NOMO-1 treated with DMSO at 0.1 percent for 48 hours (cell line): ENCODE data around the gene ADGRF3.
A peak's percentile ranks its signal among the peaks of the same experiment; 100 is the strongest.
"Not testable (repeated sequence)": the region's sequence is repeated elsewhere in the genome, so short reads cannot be mapped to it uniquely, and the experiment has no call there.

Experiments
- DNase-seq: peaks from one replicate; lab custom pipeline; 2025; ENCODE audit not compliant: unreplicated experiment; lab: John Stamatoyannopoulos, UW

Gene ADGRF3

DNA sequence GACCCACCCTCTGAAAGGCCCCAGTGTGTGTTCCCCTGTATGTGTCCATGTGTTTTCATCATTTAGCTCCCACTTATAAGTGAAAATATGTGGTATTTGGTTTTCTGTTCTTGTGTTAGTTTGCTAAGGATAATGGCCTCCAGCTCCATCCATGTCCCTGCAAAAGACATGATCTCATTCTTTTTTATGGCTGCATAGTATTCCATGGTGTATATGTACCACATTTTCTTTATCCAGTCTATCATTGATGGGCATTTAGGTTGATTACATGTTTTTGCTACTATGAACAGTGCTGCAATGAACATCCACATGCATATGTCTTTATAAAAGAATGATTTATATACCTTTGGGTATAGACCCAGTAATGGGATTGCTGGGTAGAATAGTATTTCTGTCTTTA lies 22.1 kb downstream of the ADGRF3 start:
- DNase-seq: not testable (repeated sequence)

- DNase-seq: no peak
Measured at GRCh38 chr2:26318950-26319349, 27.6 kb downstream of the ADGRF3 start.

- no peak for DNase-seq
Measured at GRCh38 chr2:26317377-26318105, 29.0 kb downstream of the ADGRF3 start.

DNA sequence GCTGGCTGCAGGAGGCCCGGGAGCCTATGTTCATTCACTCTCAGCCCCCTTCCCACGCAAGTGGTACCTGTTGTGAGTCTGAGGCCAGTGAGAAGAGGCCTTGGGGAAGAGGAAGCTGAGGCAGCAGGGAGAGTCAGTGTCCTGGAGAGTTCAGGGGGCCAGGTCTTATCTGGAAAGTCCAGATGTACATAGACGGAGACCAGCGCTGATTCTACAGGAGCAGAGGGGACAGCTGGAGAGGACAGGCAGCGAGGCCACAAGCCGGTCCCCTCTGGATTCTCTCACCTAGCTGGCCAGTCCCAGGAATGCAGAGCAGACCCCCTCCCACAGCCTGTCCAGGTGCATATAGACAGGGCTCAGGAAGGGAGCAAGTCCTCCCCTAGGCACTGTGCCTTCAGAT lies 29.7 kb downstream of the ADGRF3 start:
- no peak for DNase-seq

DNA sequence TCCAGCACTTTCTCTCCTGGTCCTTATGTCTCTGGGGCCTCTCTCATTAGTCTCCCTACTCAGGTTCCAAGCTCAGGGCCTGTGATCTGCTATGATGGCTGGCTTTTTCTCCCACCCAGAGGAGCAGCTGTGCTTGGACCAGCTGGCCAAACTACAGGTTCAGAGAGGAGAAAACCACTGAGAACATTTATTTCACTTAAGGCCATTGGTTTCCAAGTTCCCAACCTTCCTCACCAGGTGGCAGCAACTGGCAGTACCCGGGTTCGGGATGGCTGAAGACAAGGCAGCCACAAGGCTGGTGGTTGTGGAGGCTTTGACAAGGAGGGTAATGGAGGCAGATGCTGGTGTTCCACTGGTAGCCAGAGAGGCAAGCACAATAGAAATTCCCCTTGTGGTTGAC lies 30.5 kb downstream of the ADGRF3 start:
- peak; percentile 15 for DNase-seq

- no peak for DNase-seq
Measured at GRCh38 chr2:26314243-26314642, 32.3 kb downstream of the ADGRF3 start.

- no peak for DNase-seq
Measured at GRCh38 chr2:26313446-26313845, 33.1 kb downstream of the ADGRF3 start.

DNA sequence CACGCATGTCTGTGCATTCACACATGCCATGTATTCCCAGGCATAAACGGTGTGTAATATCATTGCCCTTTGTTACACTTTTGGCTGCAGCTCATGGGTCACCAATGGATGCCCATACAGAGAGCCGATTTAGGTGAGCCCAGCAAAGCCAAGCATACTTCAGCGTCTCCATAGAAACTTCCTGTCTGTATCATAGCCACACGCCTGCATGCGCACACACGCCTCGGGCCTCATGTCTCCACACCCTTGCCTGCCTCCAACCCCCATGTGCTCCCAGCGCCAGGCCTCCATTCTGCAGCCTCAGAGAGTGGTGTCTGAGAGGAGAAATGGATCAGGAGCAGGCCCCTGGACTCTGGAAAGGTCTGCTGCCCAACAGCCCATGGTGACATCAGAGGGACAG lies 34.1 kb downstream of the ADGRF3 start:
- DNase-seq: no peak

GRCh38 chr2:26309921-26310320 lies 36.7 kb downstream of the ADGRF3 start:
- DNase-seq: no peak

DNA sequence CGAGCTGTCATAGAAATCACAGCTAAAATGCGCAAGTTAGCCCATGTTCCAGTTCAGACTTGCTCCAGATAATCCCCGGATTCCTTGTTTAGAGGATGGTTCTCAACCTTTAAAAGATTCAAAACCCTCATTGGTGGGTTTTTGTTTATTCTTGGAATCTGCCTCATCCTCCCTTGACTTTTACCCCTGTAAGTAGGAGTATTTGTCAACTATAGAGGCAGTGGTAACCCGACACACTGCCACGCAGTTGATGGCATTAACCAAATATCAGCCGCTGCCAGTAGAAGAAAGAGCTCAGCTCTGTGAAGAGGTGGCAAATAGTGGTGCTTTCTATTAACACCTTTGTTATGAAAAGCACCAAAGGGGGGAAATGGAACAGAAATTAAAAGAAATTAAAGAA lies 41.0 kb downstream of the ADGRF3 start:
- no peak for DNase-seq

- not testable (repeated sequence) for DNase-seq
Measured at GRCh38 chr2:26305094-26305493, 41.5 kb downstream of the ADGRF3 start.

DNA sequence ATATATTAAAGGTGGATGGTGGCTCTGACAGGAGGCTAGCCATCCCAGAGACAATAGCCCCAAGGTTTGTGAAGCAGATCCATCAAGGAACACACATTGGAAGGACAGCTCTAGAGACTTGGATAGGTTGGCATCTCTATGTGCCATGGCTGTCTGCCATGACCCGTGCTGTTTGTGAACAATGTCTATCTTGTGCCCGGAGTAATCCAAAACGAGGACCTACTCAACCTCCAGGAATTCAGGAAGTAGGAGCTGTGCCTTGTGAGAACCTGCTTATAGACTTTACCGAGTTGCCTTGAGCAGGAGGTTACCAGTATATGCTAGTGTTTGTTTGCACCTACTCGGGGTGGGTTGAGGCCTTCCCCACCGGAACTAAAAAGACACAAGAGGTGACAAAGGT lies 43.7 kb downstream of the ADGRF3 start:
- no peak for DNase-seq

DNA sequence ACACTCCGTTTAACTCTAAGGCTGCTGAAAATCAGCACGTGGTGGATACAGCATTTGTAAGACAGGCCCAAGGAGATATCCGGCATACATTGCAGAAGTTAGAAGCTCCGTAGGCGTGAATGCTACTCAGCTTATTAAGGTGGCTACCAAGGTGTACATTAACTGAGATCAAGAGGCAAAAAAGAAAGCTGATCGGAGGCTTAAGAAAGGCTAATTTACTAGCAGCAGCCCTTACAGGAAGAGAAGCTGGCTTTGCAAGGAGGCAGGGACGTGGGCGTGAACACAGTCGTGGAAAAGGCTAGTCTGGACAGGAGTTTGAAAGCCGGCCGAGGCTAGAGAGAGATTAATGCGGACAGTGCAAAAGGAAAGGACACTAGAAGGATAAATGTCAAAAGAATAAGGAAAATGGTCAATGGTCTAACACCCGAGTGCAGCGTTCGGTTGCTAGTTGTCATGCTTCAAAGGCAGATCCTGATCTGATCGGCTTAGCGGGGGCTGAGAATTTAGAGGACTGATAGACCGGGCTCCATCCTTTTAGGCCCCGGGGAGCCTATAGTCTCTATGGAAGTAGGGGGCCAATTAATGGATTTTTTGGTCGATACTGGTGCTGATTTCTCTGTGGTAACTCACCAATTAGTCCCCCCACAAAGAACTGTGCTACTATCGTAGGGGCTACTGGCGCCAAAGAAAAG lies 46.2 kb downstream of the ADGRF3 start:
- peak; percentile 17 for DNase-seq

DNA sequence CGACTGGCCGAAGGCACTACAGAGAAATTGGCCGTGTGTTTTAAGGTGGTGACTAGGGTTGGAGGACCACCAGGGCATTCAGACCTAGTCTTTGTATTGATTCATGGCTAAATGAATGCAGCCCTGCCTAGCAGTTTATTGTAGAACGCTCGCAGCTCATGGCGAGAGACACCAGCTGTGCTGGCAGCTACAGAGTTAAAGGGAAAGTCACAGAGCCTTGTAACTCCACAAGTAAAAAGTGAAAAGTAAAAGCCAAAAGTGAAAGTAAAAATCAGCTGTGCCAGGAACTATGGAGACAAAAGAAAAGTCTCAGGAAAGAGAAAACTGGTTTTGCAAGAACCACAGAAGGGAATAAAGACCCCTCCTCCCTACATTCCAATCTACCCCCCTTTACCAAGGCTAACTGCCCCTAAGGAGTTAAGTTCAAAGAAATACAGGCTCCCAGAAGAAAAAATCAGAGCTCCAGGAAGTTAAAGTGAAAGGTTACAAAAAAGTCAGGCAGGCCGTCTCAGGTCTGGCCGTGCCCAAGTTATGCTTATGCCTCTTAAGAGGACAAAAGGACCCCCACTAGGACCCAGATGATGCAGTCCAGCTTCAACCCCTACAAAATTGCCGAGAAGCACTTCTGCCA lies 47.0 kb downstream of the ADGRF3 start:
- peak; percentile 42 for DNase-seq

GRCh38 chr2:26298638-26299393 lies 47.8 kb downstream of the ADGRF3 start:
- peak; percentile 45 for DNase-seq

GRCh38 chr2:26298286-26298637 lies 48.3 kb downstream of the ADGRF3 start:
- no peak for DNase-seq

- no peak for DNase-seq
Measured at GRCh38 chr2:26297061-26297460, 49.5 kb downstream of the ADGRF3 start.

- DNase-seq: no peak
Measured at GRCh38 chr2:26295511-26295910, 51.1 kb downstream of the ADGRF3 start.

DNA sequence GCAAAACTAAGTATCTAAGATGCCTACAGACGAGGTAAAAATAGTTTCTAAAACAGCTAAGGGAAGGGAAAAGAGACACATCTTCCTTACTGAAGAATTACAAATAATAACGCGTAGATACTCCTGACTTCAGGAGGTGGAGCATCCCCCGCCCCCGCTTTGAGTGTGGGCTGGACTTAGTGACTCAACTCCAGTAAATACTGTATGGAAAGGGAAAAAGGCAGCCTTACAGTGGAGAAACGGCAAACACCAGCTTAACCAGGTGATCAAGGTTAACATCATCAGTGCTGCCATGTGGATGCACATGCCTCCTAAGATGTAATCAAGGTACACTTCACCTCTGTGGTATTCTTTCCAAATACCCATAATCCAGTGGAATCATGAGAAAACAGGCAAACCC lies 53.9 kb downstream of the ADGRF3 start:
- no peak for DNase-seq

- no peak for DNase-seq
Measured at GRCh38 chr2:26290001-26290400, 56.6 kb downstream of the ADGRF3 start.

DNA sequence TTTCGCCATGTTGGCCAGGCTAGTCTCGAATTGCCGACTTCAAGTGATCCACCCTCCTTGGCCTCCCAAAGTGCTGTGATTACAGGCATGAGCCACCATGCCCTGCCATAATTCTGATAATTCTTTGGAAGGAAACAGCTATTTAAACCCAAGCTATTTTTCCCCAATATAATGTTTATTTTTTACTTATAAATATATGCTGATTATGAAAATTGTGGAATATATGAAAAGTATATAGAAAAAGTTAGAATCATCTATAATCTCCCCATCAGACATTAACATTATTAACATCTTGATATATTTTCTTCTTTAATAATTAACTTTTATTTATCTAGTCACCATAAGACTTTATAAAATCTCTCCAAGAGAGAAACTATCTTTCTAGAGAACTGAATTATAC lies 60.7 kb downstream of the ADGRF3 start:
- no peak for DNase-seq

DNA sequence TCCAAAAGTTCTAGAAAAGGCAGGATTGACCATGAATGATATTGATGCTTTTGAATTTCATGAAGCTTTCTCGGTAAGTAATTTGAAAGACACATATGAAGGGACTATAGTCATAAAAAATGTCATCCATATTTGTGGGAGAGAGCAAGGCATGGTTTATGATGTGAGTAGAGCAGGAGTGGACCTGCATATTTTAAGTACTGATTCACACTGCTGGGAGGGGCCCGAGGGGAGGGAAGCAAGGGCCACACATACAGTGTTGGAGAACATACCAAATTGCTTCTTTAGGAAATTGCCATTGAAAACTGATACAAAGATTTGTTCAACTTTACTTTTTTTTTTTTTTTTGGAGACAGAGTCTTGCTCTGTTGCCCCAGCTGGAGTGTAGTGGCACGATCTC lies 62.5 kb downstream of the ADGRF3 start:
- no peak for DNase-seq
